ENCODE data around the gene VPS33B. TPM values are rescaled to one million over a fixed set of nuclear protein-coding genes. Genes with fewer than 3 reads are reported as not detected.
A peak's percentile ranks its signal among the peaks of the same experiment; 100 is the strongest.

VPS33B gene
- polyA plus RNA-seq, 4 donors = 19.9 to 22.5 (median 21.0) TPM

DNA sequence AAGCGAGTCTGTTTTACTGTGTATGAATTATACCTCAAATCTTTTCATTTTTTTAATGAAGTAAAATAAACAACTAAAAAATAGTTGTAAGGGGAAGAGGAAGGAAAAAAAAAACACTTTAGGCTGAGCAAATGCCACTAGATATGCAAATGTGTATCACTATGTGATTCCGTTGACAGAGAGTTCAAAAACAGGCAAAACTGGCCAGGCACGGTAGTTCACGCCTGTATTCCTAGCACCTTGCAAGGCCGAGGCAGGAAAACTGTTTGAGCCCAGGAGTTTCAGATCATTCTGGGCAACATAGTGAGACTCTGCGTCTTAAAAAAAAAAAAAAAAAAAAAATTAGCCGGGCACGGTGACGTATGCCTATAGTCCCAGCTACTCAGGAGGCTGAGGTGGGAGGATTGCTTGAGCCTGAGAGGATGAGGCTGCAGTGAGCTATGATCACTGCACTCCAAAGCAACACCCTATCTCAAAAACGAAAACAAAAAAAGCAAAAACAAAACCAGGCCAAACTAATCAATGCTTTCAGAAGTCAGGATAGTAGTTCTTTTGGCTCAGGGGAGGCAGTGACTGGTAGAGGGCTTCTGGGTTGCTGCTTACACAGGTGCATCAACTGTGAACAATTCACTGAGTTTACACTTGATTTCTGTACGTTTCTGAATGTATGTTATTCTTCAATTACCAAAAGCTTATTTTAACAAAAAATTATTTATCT lies 35.4 kb downstream of the VPS33B start:
- DNase-seq (ENCODE audit: low read depth in 4 of 4, low spot score in 2 of 4) = no peak

GRCh38 chr15:90982135-90982534 lies 40.3 kb downstream of the VPS33B start:
- DNase-seq (ENCODE audit: low read depth in 4 of 4, low spot score in 2 of 4) = no peak

- DNase-seq (ENCODE audit: low read depth in 4 of 4, low spot score in 2 of 4) = no peak
These were observed 40.7 kb downstream of the VPS33B start for GRCh38 chr15:90981681-90982080.

DNA sequence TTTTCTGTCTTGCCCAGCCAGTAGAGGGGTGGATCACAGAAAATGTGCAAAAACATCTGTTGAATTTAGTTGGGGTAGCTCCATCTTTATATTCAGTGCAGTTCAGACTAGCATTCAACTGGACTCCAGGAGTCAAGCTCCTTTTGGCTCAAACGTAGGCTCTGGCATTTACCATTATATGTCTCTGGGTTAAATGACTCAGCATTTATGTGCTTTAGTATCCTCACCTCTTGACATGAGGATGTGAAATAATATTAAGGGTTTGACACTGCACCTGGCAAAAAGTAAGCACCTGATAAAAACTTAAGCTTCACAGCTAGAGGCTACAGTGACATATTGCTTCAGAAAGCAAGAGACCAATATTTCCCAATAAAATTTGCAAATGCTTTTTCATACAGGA lies 42.8 kb downstream of the VPS33B start:
- no peak for DNase-seq (ENCODE audit: low read depth in 4 of 4, low spot score in 2 of 4)

- no peak for DNase-seq (ENCODE audit: low read depth in 4 of 4, low spot score in 2 of 4)
These were observed 48.2 kb downstream of the VPS33B start for GRCh38 chr15:90974216-90974615.

- DNase-seq (ENCODE audit: low read depth in 4 of 4, low spot score in 2 of 4) = no peak
These were observed 50.3 kb downstream of the VPS33B start for GRCh38 chr15:90972133-90972532.

DNA sequence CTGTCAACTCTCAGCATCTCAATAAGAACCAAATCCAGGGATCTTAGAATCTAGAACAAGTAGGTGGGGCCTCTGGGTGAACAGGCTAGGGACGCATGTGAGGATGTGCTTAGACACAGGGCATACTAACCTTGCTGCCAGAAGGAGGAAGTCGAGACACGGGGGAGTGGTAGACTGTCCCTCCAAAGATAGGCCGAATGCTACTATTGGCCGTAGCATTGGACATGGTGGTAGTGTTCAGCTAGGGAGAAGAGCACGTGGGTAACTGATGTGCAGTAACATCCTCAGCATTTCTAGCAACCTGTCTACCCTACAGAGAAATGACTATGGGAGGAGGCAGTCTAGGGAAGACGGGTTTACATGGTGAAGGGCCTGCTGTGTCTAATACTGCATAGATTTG lies 52.1 kb downstream of the VPS33B start:
- no peak for DNase-seq (ENCODE audit: low read depth in 4 of 4, low spot score in 2 of 4)

DNA sequence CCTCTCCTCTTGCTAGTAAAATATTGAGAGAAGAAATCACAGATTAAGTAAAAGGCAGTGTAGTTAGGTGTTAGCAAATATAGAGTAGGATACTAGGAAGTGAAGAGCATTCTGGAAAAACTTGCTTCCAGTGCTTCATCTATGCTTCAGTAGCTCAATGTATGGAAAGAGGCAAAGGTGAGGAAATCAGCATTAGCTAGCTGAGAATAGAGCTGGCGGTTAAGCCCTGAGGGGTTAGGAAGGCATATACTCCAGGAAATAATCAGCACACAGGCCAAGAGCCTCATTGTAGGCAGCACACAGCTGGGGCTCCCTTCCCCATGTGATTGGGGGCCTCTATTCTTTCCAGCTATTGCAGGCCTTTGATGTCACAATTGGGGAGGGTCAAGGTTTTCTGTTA lies 54.0 kb downstream of the VPS33B start:
- DNase-seq (ENCODE audit: low read depth in 4 of 4, low spot score in 2 of 4) = no peak

GRCh38 chr15:90967206-90967605 lies 55.2 kb downstream of the VPS33B start:
- DNase-seq (ENCODE audit: low read depth in 4 of 4, low spot score in 2 of 4) = no peak

DNA sequence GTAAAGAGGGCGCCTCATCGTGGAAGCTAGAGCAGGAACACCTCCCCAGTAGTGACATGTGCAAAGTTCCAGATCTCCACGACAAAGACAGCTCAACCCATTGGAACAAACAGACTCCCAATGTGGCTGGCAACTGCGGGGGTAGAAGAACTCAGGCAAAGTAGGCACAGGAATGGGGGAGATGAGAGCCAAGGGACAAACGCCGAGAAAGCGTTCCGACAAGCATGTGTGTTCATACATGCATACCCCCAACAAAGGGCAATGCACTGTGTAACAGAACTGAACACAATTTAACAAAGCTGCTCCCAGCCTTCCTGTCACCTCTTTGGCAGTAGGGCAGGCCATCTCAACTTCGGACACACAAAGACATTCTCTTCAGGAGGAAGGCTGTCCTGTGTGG lies 56.1 kb downstream of the VPS33B start:
- no peak for DNase-seq (ENCODE audit: low read depth in 4 of 4, low spot score in 2 of 4)

GRCh38 chr15:90962021-90962420 lies 60.4 kb downstream of the VPS33B start:
- no peak for DNase-seq (ENCODE audit: low read depth in 4 of 4, low spot score in 2 of 4)

DNA sequence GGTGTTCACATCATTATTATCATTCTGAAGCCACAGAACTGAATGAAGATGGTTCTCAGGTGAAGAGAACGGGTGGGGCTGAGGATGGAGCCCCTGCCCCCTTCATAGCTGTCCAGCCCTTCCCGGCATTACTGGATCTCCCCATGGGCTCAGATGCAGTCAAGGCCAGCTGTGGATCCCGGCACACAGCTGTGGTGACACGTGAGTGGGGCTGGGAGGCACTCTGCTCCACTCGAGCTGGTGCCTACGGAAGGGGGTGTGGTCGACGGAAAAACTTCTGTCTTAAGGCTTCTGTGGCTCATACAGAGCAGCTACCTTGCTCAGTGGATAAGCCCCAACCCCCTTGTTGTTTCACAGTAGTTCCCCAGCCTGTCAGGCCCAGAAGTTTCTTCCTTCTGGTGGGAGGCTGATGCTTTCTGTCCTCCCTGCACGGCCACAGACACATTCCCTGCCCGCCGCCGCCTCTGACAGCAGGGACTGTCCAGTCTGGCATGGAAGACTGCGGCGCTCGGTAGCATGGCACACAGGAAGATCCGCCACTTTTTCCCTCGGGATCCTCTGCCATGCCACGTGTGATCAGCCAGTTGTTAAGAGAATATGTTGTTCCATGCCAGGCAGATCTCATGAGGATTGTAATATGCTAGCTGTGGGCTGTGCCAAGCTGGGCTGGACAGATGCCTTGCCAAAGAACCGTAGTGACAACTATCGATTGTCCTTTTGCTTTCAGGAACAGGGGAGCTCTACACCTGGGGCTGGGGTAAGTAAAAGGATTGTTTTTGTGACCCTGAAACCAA lies 61.9 kb downstream of the VPS33B start:
- DNase-seq (ENCODE audit: low read depth in 4 of 4, low spot score in 2 of 4) = no peak

- DNase-seq (ENCODE audit: low read depth in 4 of 4, low spot score in 2 of 4) = no peak
These were observed 62.5 kb downstream of the VPS33B start for GRCh38 chr15:90959894-90960293.

DNA sequence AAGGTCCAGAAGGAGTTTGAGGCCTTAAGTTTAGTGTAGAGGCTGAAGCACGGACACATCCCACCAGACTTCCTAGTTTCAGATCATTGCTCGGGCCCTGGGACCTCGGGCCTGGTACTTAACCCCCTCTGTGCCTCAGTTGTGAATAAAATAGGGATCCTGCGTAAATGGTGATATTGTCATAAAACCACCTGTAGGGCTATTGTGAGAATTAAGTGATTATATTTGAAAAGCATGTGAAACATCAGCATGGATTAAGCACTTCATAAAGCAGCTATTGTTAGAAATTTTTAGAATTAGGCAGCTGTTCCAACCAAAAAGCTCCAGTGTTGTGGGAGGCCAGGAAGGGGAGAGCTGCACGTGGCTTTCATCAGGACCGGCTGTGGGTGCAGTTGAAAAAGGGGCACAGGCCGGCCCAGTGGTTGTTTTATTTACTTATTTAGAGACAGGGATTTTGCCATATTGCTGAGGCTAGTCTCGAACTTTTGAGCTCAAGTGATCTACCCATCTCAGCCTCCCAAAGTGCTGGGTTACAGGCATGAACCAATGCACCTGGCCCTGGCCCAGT lies 63.3 kb downstream of the VPS33B start:
- no peak for DNase-seq (ENCODE audit: low read depth in 4 of 4, low spot score in 2 of 4)

GRCh38 chr15:90957791-90958190 lies 64.6 kb downstream of the VPS33B start:
- DNase-seq (ENCODE audit: low read depth in 4 of 4, low spot score in 2 of 4) = no peak

- peak in 3 of 4 donors; percentile 7 to 21 (median 16) for DNase-seq (ENCODE audit: low read depth in 4 of 4, low spot score in 2 of 4)
These were observed 65.2 kb downstream of the VPS33B start for GRCh38 chr15:90957031-90957790.

DNA sequence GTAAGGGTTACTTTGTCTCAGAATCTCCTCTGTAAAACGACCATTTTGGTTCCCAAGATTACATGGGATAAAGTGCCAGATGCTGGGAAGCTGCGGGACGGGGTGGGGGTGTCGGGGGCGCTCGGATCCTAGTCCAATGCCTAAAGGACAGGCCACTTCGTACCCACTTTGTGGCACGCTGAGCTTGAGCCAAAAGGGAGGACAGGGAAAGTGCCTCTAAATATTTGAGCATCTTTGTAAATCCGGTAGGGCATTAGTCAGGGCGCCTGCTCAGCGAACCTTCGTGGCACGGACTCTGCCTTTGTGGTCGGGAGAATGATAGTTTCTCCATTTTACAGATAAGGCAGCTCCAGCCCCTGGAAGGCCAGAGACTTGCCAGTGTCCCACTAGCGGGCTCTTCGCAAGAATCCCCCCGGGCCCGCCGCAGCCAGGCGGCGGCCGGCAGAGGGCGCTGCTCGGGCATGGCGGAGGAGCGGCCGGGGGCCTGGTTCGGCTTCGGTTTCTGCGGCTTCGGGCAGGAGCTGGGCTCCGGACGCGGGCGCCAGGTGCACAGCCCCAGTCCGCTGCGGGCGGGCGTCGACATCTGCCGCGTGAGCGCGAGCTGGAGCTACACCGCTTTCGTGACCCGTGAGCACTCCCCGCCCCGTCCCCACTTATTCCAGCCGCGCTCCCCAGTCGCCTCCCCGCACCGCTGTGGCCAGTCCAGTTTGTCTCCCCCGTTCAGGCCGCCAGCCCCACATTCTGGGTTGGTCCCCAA lies 65.9 kb downstream of the VPS33B start:
- DNase-seq (ENCODE audit: low read depth in 4 of 4, low spot score in 2 of 4) = peak in 3 of 4 donors; percentile 48 to 72 (median 55)

DNA sequence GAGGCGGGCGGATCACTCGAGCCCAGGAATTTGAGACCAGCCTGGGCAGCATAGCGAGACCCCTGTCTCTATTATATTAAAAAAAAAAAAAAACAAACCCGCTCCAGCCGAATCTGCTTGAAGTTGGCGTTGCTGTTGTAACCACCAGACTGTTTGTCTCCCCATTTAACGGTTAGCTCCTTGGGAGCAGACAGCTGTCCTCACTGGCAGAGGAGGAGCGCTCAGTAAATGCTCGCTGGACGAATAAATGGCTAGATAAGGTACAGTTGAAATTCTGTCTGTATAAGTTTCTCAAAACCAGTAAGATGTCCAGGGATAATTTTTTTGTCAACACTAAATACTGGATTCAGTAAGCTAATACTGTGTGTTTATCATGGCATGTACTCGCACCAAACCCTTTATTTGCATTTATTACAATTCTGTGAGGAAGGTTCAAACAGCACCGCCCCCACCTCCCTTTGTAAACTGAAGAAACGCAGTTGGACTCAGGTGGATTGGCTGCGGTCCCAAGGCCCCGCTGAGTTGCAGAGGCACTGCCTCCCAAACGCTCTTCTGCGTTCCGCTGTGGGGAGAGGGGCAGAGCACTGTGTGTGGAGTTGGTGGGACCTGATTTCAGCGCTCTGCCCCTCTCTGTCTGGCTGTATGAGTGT lies 66.6 kb downstream of the VPS33B start:
- no peak for DNase-seq (ENCODE audit: low read depth in 4 of 4, low spot score in 2 of 4)

GRCh38 chr15:90954712-90955623 lies 67.4 kb downstream of the VPS33B start, which contains the start of gene RCCD1:
RCCD1 (plus strand) TSS chr15:90954884; CDS start chr15:90956735, 1,851 bp downstream.
- DNase-seq (ENCODE audit: low read depth in 4 of 4, low spot score in 2 of 4) = peak in 3 of 4 donors; percentile 76 to 91 (median 82)
